Ovary (tissue), 3 donors: ENCODE data around the gene PUSL1.

Experiments used
- CTCF ChIP-seq, 3 donors: fragments of 450-650 bp in 2 of 3; fragments of 200-600 bp in 1 of 3; IDR thresholded peaks; one replicate each; pipeline versions ENCODE4 v1.5.1 to v1.8.0; 2016 to 2022; ENCODE audit warnings: antibody characterized with exemption in 3 of 3, mild to moderate bottlenecking in 1 of 3
- POLR2A ChIP-seq: fragments of 450-650 bp; IDR thresholded peaks from one replicate; pipeline ENCODE4 v1.6.1; 2017; ENCODE audit warnings: antibody characterized with exemption, mild to moderate bottlenecking, moderate library complexity
- donor health status: DM: no; HTN: no; CAD: no.

GRCh38 chr1:1260843-1261560 lies 47.4 kb upstream of the PUSL1 start:
- TF ChIP-seq POLR2A: no peak
- TF ChIP-seq CTCF (IDR thresholded peaks at IDR 0.05): no peak
